Adrenal gland (tissue), 12 donors: ENCODE measurements around the gene GAPVD1. TPM values are rescaled to one million over a fixed set of nuclear protein-coding genes. Genes with fewer than 3 reads are reported as not detected.

Experiments
- DNase-seq, 7 donors: peaks; one replicate each; pipeline ENCODE4 v3.0.0-alpha.2; 2019 to 2020
- H3K27ac ChIP-seq, 5 donors: fragments of 200-600 bp; sonication (generic) in 4 of 5; 1 replicate in 3 of 5; 2 replicates in 2 of 5; pipeline versions ENCODE4 v1.5.1 to v1.8.0; 2016 to 2020; ENCODE audit warnings: mild to moderate bottlenecking in 1 of 5
- H3K27me3 ChIP-seq: fragments of 200-600 bp; 2 replicates; pipeline ENCODE4 v1.8.0; 2021
- H3K36me3 ChIP-seq, 2 donors: fragments of 200-600 bp; replicated peaks in 1 of 2; 1 replicate in 1 of 2; 2 replicates in 1 of 2; pipeline versions ENCODE4 v1.5.1 to v1.8.0; 2018 to 2022
- H3K4me1 ChIP-seq, 2 donors: fragments of 200-600 bp; replicated peaks in 1 of 2; 1 replicate in 1 of 2; 2 replicates in 1 of 2; pipeline versions ENCODE4 v1.5.1 to v1.8.0; 2018 to 2021
- H3K4me3 ChIP-seq, 4 donors: fragments of 200-600 bp; sonication (generic) in 3 of 4; one replicate each; pipeline ENCODE4 v1.5.1; 2016 to 2018
- H3K9me3 ChIP-seq, 3 donors: fragments of 200-600 bp; sonication (generic) in 1 of 3; replicated peaks in 1 of 3; 1 replicate in 2 of 3; 2 replicates in 1 of 3; pipeline versions ENCODE4 v1.5.1 to v1.8.0; 2016 to 2021
- POLR2A ChIP-seq, 2 donors: fragments of 450-650 bp; IDR thresholded peaks; one replicate each; pipeline ENCODE4 v1.6.1; 2017; ENCODE audit warnings: antibody characterized with exemption in 2 of 2, mild to moderate bottlenecking in 2 of 2, moderate library complexity in 1 of 2
- WGBS, 4 donors: extraction: QIAGEN DNeasy Blood & Tissue Kit in 2 of 4; methylation state at CpG; one replicate each; pipeline versions ENCODE4 v1.1.5 to v1.1.7; 2013 to 2017; 5-methylcytosine and 5-hydroxymethylcytosine counted together
- intact Hi-C, 2 donors: fragments of 100-400 bp; cut with DNase I; formaldehyde crosslinking; loops; one replicate each; pipeline versions ENCODE4 v1.14.1 to v1.15.0; 2022 to 2023
- polyA plus RNA-seq, 3 donors: library from polyadenylated mRNA; stranded (reverse); fragments of 200-250 nt in 2 of 3; fragments of 350-450 nt in 1 of 3; fragmentation: Illumina TruSeq in 1 of 3; extraction: RNeasy Lipid Tissue Mini Kit (QIAGEN cat#74804) in 1 of 3; gene quantifications; one replicate each; pipeline ENCODE4 v1.2.3, GENCODE V29; 2013 to 2014
- total RNA-seq, 9 donors: library from RNA; depleted of rRNA in 4 of 9; stranded (reverse); fragments of >200 nt in 4 of 9; fragments of 120-200 nt in 1 of 9; fragmentation: NEBNext Ultra II Directional in 1 of 9; extraction: Animal tissue kit (Norgen Biotek cat#: 25700) in 1 of 9; gene quantifications; one replicate each; pipeline versions ENCODE4 v1.1.0 to v1.2.4, GENCODE V29; 2013 to 2023
- TF ChIP-seq, protein P1 (sequence below), 6 experiments: fragments of 450-650 bp in 4 of 6; fragments of 200-600 bp in 2 of 6; sonication (generic) in 1 of 6; IDR thresholded peaks; 1 replicate in 5 of 6; 2 replicates in 1 of 6; pipeline versions ENCODE4 v1.5.1 to v1.8.0; 2016 to 2021; ENCODE audit warnings: antibody characterized with exemption in 6 of 6, mild to moderate bottlenecking in 2 of 6, moderate library complexity in 1 of 6
- donor health status: healthy with polysubstance abuse.
- donor health status: Bipolar disorder and iron deficiency.
- donor health status: DM: yes; HTN: yes; CAD: no.
- donor health status: DM: no; HTN: no; CAD: no.
- donor health status: DM: no; HTN: no; CAD: no.
- donor health status: DM: yes; HTN: yes; CAD: no.

GAPVD1 gene
- total and polyA plus RNA-seq, 12 donors: 7.1 to 63.1 (median 39.3) TPM

DNA sequence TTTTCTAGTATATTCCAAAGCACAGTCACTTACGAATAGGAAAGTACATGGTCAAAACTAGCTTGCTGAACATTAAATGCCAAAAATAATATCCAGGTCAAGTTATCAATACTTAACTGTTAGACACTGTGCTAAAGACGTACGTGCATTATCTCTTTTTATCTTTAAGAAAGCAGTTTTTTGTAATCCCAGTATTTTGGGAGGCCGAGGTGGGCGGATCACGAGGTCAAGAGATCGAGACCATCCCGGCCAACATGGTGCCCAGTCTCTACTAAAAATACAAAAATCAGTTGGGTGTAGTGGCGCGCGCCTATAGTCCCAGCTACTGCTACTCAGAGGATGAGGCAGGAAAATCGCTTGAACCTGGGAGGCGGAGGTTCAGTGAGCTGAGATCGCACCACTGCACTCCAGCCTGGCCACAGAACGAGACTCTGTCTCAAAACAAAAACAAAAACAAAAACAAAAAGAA lies 17.8 kb upstream of the GAPVD1 start:
- Histone ChIP-seq H3K9me3 (no peaks in the 10 kb centered on the region), H3K4me3 (no peak overlapping the region), H3K36me3 (peaks cover 0 to 9% of the 10 kb centered on the region in 2 donors), H3K27me3 (no peaks in the 10 kb centered on the region), H3K4me1 (peaks cover 6 to 21% of the 10 kb centered on the region in 2 donors), H3K27ac (no peak overlapping the region)
- WGBS, 4 donors: 84 to 93% (median 88%) methylated on average over 15 of the region's 15 CpGs
- intact Hi-C loops: no loop called here
- DNase-seq: no peak
- TF ChIP-seq, protein P1, sequence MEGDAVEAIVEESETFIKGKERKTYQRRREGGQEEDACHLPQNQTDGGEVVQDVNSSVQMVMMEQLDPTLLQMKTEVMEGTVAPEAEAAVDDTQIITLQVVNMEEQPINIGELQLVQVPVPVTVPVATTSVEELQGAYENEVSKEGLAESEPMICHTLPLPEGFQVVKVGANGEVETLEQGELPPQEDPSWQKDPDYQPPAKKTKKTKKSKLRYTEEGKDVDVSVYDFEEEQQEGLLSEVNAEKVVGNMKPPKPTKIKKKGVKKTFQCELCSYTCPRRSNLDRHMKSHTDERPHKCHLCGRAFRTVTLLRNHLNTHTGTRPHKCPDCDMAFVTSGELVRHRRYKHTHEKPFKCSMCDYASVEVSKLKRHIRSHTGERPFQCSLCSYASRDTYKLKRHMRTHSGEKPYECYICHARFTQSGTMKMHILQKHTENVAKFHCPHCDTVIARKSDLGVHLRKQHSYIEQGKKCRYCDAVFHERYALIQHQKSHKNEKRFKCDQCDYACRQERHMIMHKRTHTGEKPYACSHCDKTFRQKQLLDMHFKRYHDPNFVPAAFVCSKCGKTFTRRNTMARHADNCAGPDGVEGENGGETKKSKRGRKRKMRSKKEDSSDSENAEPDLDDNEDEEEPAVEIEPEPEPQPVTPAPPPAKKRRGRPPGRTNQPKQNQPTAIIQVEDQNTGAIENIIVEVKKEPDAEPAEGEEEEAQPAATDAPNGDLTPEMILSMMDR (IDR thresholded peaks at IDR 0.05): no peak
- TF ChIP-seq POLR2A (IDR thresholded peaks at IDR 0.05): no peak

DNA sequence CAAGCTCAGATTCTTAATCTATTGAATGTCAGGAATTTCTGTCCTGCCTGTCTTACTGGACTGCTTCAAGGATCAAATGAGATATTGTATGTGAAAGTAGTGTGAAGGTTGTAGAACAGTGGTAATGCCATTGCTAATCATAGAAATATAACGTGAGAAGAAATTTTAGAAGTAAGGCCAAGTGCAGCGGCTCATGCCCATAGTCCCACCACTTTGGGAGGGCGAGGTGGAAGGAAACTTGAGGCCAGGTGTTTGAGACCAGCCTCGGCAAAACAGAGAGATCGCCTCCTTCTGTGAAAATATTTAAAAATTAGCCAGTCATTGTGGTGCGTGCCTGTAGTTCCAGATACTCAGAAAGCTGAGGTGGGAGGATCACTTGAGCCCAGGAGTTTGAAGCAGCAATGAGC lies 15.4 kb upstream of the GAPVD1 start:
- no peaks in the 10 kb centered on the region for H3K9me3 ChIP-seq
- H3K4me1 ChIP-seq: peaks cover 6 to 7% of the 10 kb centered on the region in 2 donors
- no peaks in the 10 kb centered on the region for H3K27me3 ChIP-seq
- no peak overlapping the region for H3K27ac ChIP-seq
- WGBS, 4 donors: 67 to 78% (median 77%) methylated on average over 6 of the region's 6 CpGs
- intact Hi-C loops: no loop called here
- H3K4me3 ChIP-seq: no peak overlapping the region
- DNase-seq: no peak
- no peaks in the 10 kb centered on the region for H3K36me3 ChIP-seq
- TF ChIP-seq POLR2A (IDR thresholded peaks at IDR 0.05): no peak
- TF ChIP-seq, protein P1 (IDR thresholded peaks at IDR 0.05): no peak

DNA sequence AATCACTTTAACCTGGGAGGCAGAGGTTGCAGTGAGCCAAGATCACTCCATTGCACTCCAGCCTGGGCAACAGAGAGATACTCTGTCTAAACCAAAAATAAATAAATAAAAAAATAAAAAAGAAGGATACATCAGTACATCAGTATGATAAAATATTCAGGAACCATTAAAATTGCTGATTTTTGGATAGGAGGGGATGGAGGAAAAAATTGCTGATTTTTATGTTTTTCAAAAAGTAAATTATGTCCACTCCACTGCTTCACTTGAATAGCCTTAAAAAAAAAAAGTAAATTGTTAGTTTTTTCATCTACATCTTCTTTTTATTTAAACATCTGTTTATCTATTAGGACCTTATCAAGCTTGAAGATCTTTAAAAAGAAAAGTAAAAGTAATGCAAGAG lies 7.4 kb upstream of the GAPVD1 start:
- H3K36me3 ChIP-seq: no peaks in the 10 kb centered on the region

DNA sequence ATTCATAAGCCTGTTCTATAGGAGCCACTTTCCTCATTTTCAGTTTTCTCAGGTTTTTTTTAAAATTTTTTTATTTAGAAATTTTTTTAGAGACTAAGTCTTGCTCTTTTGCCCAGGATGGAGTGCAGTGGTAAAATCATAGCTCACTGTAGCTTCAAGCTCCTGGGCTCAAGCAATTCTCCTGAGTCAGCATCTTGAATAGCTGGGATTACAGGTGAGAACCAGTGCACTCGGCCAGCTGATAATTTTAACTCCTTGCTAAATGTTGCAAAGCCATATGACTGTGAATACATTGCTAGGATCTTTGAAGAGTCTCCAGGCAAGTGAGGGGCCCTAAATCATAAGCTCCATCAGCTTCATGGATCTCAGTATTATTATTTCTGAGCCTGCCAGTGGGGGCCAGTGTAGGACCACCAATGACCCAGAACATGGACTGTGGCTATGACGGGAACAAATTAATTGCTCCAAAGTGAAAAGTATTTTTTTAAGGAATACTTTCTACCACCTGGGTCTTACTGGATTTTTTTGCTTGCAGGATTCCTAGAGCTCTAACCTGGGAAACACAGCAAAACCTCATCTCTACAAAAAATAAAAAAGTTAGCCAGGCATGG lies 5.7 kb upstream of the GAPVD1 start:
- WGBS, 4 donors: 10 to 29% (median 25%) methylated on average over 2 of the region's 2 CpGs
- Histone ChIP-seq H3K4me3 (no peak overlapping the region), H3K9me3 (no peaks in the 10 kb centered on the region), H3K27me3 (no peaks in the 10 kb centered on the region), H3K27ac (no peak overlapping the region), H3K4me1 (no peaks in the 10 kb centered on the region), H3K36me3 (no peaks in the 10 kb centered on the region)
- peak in 1 of 7 donors; percentile 30 for DNase-seq
- TF ChIP-seq POLR2A (IDR thresholded peaks at IDR 0.05): no peak
- TF ChIP-seq, protein P1 (IDR thresholded peaks at IDR 0.05): peak in 5 of 6 experiments; percentile 27 to 37 (median 31)
- intact Hi-C loops: loop anchor here in 1 of 2 donors (5.0 kb wide), 1 partner anchor 116 kb away; no protein-coding TSS in a partner anchor

More for the DNA sequence above, 7.4 kb upstream of the GAPVD1 start:
- TF ChIP-seq, protein P1 (IDR thresholded peaks at IDR 0.05): no peak
- no peak for TF ChIP-seq POLR2A (IDR thresholded peaks at IDR 0.05)
- Histone ChIP-seq H3K9me3 (no peaks in the 10 kb centered on the region), H3K27me3 (no peaks in the 10 kb centered on the region), H3K4me1 (no peaks in the 10 kb centered on the region), H3K4me3 (no peak overlapping the region), H3K27ac (no peak overlapping the region)
- DNase-seq: no peak
- intact Hi-C loops: no loop called here
